GM18520 (cell line): Measurements from ENCODE around the gene NCBP2.

Source experiments
- ATAC-seq: cut with Tn5 transposase; IDR thresholded peaks from one replicate; pipeline ENCODE4 v1.9.1; 2021; ENCODE audit not compliant: unreplicated experiment

NCBP2 gene

DNA sequence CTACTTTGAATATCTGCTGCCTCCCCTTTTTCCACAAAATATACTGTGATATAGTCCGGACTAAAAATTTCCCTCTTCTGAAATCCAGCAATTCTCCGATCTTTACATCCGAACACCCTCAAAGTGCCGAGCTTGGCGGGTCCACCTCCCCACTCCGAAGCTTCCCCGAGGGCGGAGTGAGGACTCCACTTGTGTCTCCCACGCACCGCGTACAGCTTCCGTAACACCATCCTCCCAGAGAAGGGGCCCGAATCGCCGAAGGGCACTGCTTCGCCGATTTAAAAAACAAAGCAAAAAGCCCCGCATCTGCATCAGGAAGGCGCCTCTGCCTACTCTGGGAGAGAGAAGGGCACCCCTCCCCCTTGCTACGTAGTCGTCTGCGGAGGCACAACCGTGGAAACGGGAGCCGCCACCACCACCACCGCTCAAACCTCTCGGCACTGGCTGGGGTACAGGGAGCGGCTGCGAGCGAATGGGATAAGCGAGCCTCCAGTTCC is 551 bp downstream of the NCBP2 start:
- ATAC-seq, result peak; percentile 9

DNA sequence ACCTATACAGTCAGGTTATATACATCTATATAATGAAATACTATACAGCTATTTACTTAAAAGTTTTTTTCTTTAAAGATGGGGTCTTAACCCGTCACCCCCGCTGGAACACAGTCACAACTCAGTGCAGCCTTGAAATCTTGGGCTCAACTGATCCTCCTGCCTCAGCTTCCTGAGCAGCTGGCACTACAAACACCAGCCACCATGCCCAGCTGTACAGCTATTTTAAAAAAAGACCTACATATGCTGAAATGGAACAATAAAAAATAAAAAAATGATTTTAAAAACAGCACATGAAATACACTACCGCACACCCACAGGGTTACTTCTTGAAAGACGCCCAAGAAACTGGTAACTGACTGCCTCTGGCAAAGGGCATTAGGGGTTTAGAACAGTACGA is 3.8 kb downstream of the NCBP2 start:
- ATAC-seq, result no peak

DNA sequence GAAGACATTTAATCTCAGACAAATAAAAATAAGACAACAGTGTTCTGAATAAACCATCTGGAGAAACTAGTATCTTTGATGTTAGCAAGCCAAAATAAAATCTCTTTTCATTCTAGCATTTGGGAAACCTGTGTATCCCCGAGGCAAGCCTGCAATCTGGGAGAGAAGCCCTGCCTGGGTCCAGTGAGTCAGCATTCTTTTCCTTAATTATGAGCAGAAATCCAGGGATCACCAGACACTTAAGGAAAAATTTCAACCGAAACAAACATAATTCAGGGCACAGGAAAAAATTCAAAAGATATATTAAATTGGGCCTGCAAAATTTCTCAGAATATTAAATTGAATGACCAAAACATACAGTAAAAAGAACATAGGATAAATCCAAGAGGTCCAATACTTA is 4.2 kb downstream of the NCBP2 start:
- ATAC-seq, result no peak

DNA sequence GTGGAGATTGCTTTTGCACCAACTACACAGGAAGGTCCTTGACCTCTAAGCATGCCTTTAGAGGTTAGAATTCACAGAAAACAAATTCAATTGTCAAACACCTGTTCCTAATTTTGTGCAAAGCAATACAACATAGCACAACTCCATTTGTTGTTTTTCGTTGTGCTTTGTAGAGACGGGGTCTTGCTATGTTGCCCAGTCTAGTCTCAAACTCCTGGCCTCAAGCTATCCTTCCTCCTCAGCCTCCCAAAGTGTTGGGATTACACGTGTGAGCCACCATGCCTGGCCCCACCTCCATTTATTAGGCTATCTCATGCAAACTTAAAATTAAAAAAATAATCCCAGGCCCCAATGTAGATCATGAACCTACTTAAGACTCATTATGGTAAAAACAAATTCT is 6.0 kb downstream of the NCBP2 start:
- ATAC-seq, result no peak

DNA sequence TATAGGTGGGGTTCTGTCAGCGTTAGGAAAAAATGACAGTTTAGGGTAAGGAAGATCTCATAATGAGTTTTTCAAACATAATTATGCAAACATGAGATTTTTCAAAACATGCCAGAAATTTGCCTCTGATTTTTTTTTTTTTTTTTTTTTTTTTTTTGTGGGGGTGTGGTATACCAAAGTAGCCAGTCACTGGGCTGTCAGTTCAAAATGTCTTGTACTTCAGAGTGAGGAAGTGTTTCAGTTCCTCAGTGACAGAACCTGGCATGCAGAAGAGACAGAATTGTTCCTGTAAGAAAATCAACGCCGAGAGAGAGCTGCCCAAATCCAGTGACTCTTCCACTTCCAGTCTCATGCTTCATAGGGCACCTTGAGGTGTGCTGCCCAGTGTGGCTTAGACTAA is 9.7 kb downstream of the NCBP2 start:
- ATAC-seq, result no peak

DNA sequence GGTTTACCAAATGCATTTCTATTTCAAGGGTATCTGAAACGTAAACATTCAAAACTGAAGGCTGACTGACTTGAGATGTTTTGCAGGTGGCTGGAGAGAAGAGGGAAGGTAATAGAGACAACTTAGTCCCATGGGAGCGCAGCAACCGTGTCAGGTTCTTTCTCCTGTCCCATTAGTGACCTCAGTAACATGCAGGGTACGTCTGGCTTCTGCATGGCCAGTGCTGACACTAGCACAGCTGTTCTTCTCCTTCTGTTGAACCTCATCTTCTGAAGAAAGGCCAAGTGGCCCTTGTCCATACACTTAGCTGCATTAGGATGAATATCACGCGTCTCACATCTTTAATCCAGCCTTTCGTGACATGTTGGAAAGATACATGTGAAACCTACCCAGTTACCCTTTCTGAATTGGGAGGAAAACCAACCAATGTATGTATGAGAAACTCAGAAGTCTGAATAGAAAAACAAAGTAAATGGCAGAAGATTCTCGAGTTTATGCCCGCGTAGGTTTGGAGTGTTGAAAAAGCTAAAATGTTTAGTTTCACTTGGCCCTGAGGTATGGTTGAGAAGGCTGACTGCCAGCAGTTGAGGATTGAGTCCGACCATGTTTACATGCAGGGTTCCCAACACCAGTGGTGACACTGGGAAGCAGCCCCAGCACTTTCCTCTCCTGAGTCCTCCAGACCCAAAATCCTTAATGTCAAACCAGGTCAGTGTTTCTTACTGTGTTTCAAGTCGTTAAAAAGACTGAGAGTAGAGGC is 10.3 kb downstream of the NCBP2 start:
- no peak for ATAC-seq

DNA sequence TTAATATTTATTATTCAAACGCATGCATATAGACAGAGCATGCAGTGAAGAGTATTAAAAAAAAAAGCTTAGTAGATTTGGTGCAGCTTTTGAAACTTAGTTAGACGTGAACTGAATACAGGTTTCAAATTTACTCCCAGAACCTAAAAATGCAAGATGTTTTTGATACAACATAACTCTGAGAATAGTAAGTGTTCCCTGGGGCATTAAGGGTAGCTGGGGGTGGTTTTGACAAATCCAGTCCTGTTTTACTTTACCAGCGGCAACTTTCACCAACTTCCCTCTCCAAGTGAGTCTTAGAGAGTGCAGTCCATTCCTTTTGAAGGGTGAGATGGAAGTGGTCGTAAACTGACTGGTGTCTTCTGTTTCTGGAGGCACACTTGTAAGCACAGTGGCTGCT is 11.2 kb downstream of the NCBP2 start:
- no peak for ATAC-seq

DNA sequence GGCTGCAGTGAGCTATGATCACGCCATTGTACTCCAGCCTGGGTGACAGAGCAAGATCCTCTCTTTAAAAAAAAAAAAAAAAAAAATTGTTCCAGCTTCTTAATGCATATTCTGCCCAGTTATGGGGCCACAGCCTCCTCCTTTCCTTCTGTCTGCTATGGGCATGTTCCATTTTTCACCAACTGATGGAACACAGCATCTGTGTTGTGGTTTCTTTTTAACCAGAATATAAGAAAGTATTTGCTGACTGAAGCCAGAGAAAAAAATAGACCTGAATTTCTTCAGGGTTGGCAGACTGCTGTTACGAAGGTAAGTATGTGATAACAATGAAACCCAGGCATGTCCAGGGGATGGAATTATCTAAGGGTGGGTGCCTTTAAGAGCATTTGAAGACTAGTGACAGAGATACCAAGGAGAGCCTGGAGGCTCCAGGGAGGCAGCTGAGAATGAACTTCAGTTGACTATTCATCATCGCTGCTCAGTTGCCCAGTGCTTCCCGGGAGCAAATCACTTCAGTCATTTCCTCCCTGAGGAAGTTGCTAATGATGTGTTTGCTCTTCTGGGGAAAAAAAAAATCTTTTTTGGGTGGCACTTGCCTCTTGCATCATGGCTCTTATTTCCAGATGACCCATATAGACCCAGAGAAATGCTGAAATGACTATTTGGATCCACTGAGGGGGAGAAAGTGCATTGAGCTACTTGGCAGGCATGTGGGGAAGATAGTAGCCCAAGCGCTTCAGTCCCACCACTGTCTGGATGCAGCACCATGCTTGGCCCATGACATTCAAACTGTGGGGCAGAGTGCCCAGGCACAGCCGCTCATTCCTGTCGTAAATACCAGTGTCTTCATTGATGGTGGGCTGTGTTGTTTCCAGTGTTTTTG is 14.5 kb downstream of the NCBP2 start:
- ATAC-seq, result no peak

DNA sequence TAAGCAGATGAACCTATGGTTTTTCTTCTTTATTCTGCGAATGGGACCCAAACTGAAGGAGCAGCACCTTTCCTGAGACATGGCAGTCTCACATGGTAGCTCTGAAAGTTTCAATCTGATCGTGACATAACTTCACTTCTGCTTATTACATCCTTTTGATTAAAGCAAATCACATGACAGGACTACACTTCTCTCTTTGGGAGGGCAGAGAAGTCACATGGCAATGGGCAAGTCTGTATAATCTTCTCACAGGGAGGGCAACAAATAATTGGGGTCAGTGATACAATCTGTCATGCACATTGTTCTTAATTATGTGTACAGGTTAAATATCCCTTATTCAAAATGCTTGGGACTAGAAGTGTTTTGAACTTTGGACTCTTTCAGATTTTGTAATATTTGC is 21.6 kb downstream of the NCBP2 start:
- no peak for ATAC-seq

DNA sequence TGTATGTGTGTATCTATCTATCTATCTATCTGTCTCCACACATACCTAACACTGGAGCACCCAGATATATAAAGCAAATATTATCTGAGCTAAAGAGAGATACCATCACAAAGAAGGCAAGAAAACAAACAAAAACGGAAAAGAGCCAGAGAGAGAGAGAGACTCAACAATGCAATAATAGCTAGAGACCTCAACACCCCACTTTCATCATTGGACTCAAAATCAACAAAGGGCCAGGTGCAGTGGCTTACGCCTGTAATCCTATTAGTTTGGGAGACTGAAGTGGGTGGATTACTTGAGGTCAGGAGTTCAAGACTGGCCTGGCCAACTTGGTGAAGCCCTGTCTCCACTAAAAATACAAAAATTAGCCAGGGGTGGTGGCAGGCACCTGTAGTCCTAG is 23.4 kb downstream of the NCBP2 start:
- no peak for ATAC-seq

DNA sequence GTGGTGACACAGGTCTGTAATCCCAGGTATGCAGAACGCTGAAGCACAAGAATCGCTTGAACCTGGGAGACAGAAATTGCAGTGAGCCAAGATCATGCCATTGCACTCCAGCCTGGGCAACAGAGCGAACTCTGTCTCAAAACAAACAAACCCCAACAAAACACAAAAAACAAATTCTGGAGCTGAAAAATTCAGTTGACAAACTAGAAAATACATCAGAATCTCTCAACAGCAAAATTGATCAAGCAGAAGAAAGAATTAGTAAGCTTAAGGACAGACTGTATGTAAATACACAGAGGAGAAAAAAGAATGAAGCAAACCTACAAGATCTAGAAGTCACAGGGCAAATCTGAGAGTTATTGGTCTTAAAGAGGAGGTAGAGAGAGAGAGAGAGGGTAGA is 25.3 kb downstream of the NCBP2 start:
- no peak for ATAC-seq

DNA sequence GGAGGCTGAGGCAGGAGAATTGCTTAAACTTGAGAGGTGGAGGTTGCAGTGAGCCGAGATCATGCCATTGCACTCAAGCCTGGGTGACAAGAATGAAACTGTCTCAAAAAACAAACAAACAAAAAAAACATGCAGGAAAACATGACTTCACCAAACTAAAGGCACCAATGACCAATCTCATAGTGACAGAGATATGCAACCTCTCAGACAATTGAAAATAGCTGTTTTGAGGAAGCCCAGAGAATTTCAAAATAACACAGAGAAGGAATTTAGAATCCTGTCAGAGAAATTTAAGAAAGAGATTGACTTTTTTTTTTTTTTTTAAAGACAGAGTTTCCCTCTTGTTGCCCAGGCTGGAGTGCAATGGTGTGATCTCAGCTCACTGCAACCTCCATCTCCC is 26.1 kb downstream of the NCBP2 start:
- ATAC-seq, result no peak

DNA sequence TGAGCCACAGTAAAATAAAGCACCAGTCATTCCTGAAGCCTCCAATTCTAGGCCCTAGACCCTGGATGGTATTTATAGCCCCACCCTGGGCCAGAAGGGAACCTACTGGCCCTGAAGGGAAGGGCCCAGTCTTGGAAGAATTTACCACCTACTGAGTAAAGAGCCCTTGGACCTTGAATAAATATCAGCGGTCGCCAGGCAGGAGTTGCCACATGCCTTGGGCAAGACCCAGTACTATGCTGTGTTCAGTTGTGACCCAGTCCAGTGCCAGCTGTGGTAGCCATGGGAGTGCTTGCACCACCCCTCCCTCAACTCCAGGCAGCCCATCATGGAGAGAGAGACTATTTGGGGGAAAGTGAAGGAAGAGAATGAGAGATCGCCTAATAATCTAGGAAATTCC is 27.0 kb downstream of the NCBP2 start:
- ATAC-seq, result no peak

DNA sequence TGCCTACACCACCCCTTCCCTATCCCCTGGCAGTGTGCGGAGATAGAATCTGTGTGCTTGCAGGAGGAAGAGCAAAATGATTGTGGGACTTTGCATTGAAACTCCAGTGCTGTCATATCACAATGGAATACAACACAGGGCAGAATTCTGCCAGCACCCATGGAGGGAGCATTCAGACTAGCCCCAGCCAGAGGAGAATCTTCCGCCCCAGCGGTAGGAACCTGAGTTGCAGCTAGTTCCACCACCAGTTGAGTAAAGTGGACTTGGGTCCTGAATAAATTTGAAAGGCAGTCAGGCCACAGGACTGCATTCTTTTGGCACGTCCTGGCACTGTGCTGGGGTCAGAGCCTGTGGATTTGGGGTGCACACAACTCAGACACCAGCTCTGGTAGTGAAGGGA is 27.5 kb downstream of the NCBP2 start:
- ATAC-seq, result no peak

DNA sequence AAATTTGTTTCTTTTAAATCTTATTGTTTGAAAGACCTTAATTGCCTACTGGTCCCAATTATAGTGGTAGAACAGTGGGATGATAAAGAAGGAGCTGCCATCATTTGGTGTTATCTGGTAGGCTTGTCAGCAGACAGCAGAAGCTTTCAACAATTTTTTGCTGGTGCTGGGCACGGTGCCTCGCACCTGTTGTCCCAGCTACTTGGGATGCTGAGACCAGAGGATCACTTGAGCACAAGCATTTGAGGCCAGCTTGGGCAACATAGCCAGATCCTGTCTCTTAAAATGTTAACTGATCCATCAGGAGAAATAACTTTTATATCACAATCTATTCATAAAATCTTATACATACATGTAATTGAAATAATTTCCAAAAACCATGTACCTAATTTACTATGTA is 38.6 kb downstream of the NCBP2 start:
- ATAC-seq, result no peak

DNA sequence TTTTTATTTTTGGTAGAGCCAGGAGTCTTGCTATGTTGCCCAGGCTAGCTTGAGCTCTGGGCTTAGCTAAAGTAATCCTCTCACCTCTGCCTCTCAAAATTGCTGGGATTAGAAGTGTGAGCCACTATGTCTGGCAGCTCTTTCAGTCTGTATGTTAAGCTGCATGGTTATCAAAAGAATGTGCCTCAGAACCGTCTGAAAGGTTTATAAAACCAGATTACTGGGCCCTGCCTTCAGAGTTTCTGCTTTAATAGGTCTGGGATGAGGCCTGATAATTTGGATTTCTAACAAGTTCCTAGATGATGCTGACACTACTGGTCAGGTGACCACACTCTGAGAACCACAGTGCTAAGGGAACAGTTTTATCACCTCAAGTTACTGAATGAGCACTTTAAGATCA is 40.0 kb downstream of the NCBP2 start:
- ATAC-seq, result no peak

DNA sequence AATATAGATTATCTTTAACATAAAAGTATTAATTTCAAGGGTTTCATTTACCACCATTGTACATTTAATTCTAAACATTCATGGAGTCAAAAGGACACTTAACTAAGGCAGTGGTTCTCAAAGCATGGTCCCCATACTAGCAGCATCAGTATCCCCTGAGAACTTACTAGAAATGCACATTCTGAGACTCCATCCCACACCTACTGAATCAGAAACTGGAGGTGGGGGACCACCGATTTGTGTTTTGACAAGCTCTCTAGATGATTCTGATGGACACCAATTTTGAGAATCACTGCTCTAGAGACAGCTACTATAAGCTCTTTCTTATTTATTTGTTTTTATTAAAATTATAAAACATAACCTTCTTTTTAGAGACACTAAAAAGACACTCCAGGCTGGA is 40.6 kb downstream of the NCBP2 start:
- ATAC-seq, result no peak

DNA sequence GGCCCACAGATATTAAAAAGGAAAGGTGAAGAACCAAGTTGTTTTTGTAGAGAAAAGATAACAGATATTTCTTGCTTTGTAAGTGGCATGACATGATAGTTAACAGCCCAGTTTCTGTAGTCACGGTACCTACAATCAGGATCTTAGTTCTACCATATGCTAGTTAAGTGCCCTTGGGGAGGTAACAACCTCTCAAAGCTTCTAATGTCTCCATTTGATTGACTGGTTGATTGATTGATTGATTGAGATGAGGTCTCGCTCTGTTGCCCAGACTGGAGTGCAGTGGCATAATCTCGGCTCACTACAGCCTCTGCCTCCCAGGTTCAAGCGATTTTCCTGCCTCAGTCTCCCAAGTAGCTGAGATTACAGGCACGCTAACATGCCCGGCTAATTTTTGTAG is 46.1 kb downstream of the NCBP2 start:
- no peak for ATAC-seq

DNA sequence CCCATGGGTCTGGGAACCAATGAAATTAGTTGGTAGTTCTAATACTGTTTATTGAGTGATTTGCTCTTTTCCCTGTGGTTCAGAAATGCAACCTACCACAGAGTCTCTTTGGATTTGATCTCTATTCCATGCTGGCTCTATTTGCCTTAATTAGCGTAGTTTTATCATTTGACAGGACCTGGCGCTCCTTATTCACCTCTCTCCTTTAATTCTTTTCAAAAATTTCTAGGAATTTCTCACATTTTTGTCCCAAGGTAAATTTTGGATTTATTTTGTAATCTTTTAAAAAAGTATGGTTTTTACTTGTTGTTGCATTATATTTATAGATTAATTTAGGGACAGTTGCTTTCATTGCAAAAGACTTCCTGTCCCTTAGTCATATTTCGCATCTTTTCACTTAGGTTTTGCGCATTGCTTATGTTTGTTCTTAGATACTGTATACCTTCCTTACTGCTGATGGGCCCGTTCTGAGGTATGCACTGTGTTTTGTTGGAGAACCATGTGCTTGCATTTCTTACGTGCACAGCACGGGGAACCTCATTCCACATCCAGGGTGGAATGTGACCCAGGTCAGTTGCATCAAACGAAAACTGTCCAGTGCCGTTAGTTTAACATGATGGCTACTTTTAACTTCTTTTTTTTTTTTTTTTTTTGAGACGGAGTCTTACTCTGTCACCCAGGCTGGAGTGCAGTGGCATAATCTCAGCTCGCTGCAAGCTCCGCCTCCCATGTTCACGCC is 47.6 kb downstream of the NCBP2 start:
- no peak for ATAC-seq

DNA sequence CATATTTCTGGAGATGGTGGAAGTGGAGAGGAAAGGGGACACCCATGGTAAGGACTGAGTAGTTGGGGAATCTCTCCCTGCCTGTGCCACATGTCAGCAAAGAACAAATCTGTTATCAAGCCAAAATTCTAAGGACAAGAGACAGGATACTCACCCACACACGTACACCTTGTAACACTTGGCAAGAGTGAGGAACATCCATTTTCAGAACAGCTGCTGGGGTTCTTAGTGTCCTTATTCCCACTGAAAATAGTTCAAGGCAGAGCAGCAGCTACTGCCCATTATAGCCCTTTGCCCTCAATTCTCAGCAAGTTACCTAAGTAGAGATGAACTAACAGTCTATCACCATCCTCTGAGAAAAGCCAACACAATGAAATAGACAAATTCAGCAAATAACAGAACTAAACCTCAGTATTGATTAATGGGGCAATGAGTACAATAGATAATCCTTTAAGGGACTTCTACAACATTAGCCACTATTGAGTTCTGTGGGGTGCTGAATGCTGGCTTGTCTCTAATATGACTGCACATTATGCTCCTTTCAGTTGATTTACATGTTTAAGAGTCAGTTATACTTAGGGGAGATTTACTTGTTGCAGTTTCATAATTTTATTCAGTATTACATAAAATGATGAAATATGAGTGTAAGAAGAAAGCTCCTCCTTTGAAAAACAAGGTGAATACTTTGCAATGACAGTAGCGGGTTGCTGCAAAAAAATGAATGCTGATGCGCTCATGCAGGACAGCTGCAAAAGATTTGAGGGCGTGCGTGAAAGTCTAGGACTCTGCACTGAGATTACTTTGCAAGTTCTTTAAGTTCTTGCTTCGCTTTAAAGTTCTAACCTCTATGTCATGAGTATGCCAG is 52.3 kb downstream of the NCBP2 start:
- ATAC-seq, result no peak

DNA sequence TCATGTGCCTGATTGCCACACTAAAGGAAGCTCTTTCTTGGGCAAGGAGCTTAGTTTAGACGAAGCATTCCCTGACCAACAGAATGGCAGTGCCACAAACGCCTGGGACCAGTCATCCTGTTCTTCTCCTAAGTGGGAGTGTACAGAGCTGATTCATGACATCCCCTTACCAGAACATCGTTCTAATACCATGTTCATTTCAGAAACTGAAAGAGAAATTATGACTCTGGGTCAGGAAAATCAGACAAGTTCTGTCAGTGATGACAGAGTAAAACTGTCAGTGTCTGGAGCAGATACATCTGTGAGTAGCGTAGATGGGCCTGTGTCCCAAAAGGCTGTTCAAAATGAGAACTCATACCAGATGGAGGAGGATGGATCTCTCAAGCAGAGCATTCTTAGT is 56.2 kb downstream of the NCBP2 start:
- ATAC-seq, result no peak
